CD4-positive, alpha-beta memory T cell (primary cell): ENCODE measurements around the gene TWF2. TPM values are rescaled to one million over a fixed set of nuclear protein-coding genes. Genes with fewer than 3 reads are reported as not detected.

Experiments
- CTCF ChIA-PET: fragments of 350-600 bp; sonication (Branson Sonifier 250); formaldehyde crosslinking; loops from one replicate; lab custom pipeline; 2021; ENCODE audit warnings: inconsistent platforms; ENCODE audit not compliant: partially characterized antibody; lab: Charles Lee
- POLR2A ChIA-PET: fragments of 350-600 bp; sonication (Branson Sonifier 250); formaldehyde crosslinking; loops from one replicate; lab custom pipeline; 2021; ENCODE audit not compliant: partially characterized antibody; lab: Charles Lee
- DNase-seq, 5 donors: peaks; one replicate each; pipeline versions ENCODE4 v3.0.0 to v3.0.0-alpha.2; 2020 to 2022; ENCODE audit warnings: mixed read lengths in 1 of 5
- H3K27ac ChIP-seq: one replicate; pipeline ENCODE4 v1.7.0; 2013; ENCODE audit warnings: low read depth, low read length
- H3K27me3 ChIP-seq: 2 replicates; pipeline ENCODE4 v1.7.0; 2013; ENCODE audit warnings: mild to moderate bottlenecking, low read length, moderate library complexity; ENCODE audit not compliant: insufficient read depth
- H3K36me3 ChIP-seq: 2 replicates; pipeline ENCODE4 v1.7.0; 2013; ENCODE audit warnings: mild to moderate bottlenecking, low read length, moderate library complexity; ENCODE audit not compliant: insufficient read depth
- H3K4me1 ChIP-seq: 2 replicates; pipeline ENCODE4 v1.7.0; 2013; ENCODE audit warnings: mild to moderate bottlenecking, low read length, moderate library complexity; ENCODE audit not compliant: insufficient read depth
- H3K4me3 ChIP-seq, 2 donors: one replicate each; pipeline ENCODE4 v1.7.0; 2013; ENCODE audit warnings: low read length in 2 of 2, mild to moderate bottlenecking in 1 of 2
- H3K9me3 ChIP-seq, 2 donors: one replicate each; pipeline ENCODE4 v1.7.0; 2013; ENCODE audit warnings: low read length in 2 of 2, control low read depth in 1 of 2; ENCODE audit not compliant: control insufficient read depth in 1 of 2
- H3K27ac Mint-ChIP-seq, 7 donors: one replicate each; pipeline ENCODE4 v1.8.0; 2020 to 2021; ENCODE audit warnings: mixed read lengths in 7 of 7, mild to moderate bottlenecking in 6 of 7, inconsistent platforms in 3 of 7, moderate library complexity in 3 of 7
- H3K27me3 Mint-ChIP-seq, 2 donors: one replicate each; pipeline ENCODE4 v1.8.0; 2020 to 2021; ENCODE audit warnings: mixed read lengths in 2 of 2
- H3K36me3 Mint-ChIP-seq, 2 donors: one replicate each; pipeline ENCODE4 v1.8.0; 2020 to 2021; ENCODE audit warnings: mixed read lengths in 2 of 2, inconsistent platforms in 1 of 2, mild to moderate bottlenecking in 1 of 2
- H3K4me1 Mint-ChIP-seq, 4 donors: one replicate each; pipeline ENCODE4 v1.8.0; 2020 to 2021; ENCODE audit warnings: mixed read lengths in 4 of 4, mild to moderate bottlenecking in 1 of 4
- H3K4me3 Mint-ChIP-seq, 8 donors: one replicate each; pipeline ENCODE4 v1.8.0; 2020 to 2021; ENCODE audit warnings: mixed read lengths in 8 of 8, mild to moderate bottlenecking in 7 of 8, moderate library complexity in 6 of 8, inconsistent platforms in 3 of 8
- H3K9me3 Mint-ChIP-seq, 8 donors: one replicate each; pipeline ENCODE4 v1.8.0; 2020 to 2021; ENCODE audit warnings: mixed read lengths in 8 of 8, mild to moderate bottlenecking in 5 of 8, inconsistent platforms in 3 of 8, moderate library complexity in 1 of 8
- intact Hi-C: fragments of 100-400 bp; cut with micrococcal nuclease; formaldehyde crosslinking; loops from one replicate; pipeline ENCODE4 v1.15.1; 2023
- polyA plus RNA-seq, 2 donors: library from polyadenylated mRNA; unstranded; fragments of 300-500 nt; fragmentation: Illumina TruSeq; gene quantifications; one replicate each; pipeline ENCODE4 v1.2.3, GENCODE V29; 2021
- total RNA-seq, 2 experiments: library from RNA; stranded (reverse); gene quantifications; one replicate each; pipeline ENCODE4 v1.2.3, GENCODE V29; 2021

The TWF2 gene
- total and polyA plus RNA-seq, 4 experiments from 2014 or later: 69.3 to 124 (median 98.9) TPM

GRCh38 chr3:52221141-52221562 is 17.8 kb downstream of the TWF2 start:
- Histone ChIP-seq H3K27me3 (no peaks in the 10 kb centered on the region), H3K36me3 (no peaks in the 10 kb centered on the region), H3K4me3 (peak overlapping the region in 1 of 2 donors; percentile 59), H3K27ac (peak overlapping the region; percentile 44), H3K9me3 (no peaks in the 10 kb centered on the region), H3K4me1 (peaks cover 98% of the 10 kb centered on the region)
- ChIA-PET CTCF (interaction anchor here (0.6 to 12.2 kb wide), 28 partner anchors 9 to 226 kb away, joined by 3 to 247 read pairs (median 8); partner anchors contain the start of genes GLYCTK, POC1A, PPM1M and TWF2), POLR2A (interaction anchor here (0.6 to 13.6 kb wide), 19 partner anchors 10 to 165 kb away, joined by 3 to 156 read pairs (median 5); partner anchors contain the start of genes ALAS1, DUSP7, GLYCTK and POC1A)
- no peak for DNase-seq
- H3K27ac Mint-ChIP-seq: peak overlapping the region in 4 of 7 donors; percentile 57 to 89 (median 84)
- intact Hi-C loops: loop anchor here (5.0 kb wide), 1 partner anchor 226 kb away; the partner anchor contains the start of gene SEMA3G
- peak overlapping the region in 5 of 8 donors; percentile 82 to 85 (median 83) for H3K4me3 Mint-ChIP-seq
- H3K27me3 Mint-ChIP-seq: no peaks in the 10 kb centered on the region
- peaks cover 0 to 10% of the 10 kb centered on the region in 2 donors for H3K36me3 Mint-ChIP-seq
- H3K9me3 Mint-ChIP-seq: no peaks in the 10 kb centered on the region
- peaks cover 53 to 99% (median 84%) of the 10 kb centered on the region in 4 donors for H3K4me1 Mint-ChIP-seq

GRCh38 chr3:52220380-52221026 is 18.5 kb downstream of the TWF2 start:
- H3K4me3 Mint-ChIP-seq: peak overlapping the region in 7 of 8 donors; percentile 52 to 85 (median 67)

GRCh38 chr3:52218937-52219650 is 19.9 kb downstream of the TWF2 start:
- H3K9me3 ChIP-seq: no peaks in the 10 kb centered on the region
- ChIA-PET CTCF (interaction anchor here (1.0 to 12.2 kb wide), 17 partner anchors 11 to 217 kb away, joined by 3 to 247 read pairs (median 14); partner anchors contain the start of genes ALAS1, TWF2 and WDR82), POLR2A (interaction anchor here (0.5 to 13.6 kb wide), 12 partner anchors 13 to 223 kb away, joined by 3 to 156 read pairs (median 6); partner anchors contain the start of genes GLYCTK, POC1A, PPM1M and RPL29)

More at GRCh38 chr3:52220380-52221026, 18.5 kb downstream of the TWF2 start:
- no peaks in the 10 kb centered on the region for H3K9me3 ChIP-seq
- H3K27me3 ChIP-seq: no peaks in the 10 kb centered on the region
- H3K9me3 Mint-ChIP-seq: no peaks in the 10 kb centered on the region
- peak overlapping the region; percentile 44 for H3K27ac ChIP-seq
- DNase-seq: peak; percentile 81 to 86 (median 83)
- peak overlapping the region; percentile 61 to 93 (median 84) for H3K27ac Mint-ChIP-seq
- ChIA-PET CTCF (interaction anchor here (0.6 to 12.2 kb wide), 33 partner anchors 8 to 1631 kb away, joined by 3 to 247 read pairs (median 6); partner anchors contain the start of genes ALAS1, GLYCTK, PARP3 and POC1A), POLR2A (interaction anchor here (0.6 to 13.6 kb wide), 19 partner anchors 9 to 164 kb away, joined by 3 to 156 read pairs (median 5); partner anchors contain the start of genes ALAS1, DUSP7, GLYCTK and POC1A)
- peaks cover 3 to 13% of the 10 kb centered on the region in 2 donors for H3K36me3 Mint-ChIP-seq
- H3K4me1 ChIP-seq: peaks cover 98% of the 10 kb centered on the region
- intact Hi-C loops: loop anchor here (1.0 to 5.0 kb wide), 2 partner anchors 119 to 227 kb away; partner anchors contain the start of gene SEMA3G
- no peaks in the 10 kb centered on the region for H3K27me3 Mint-ChIP-seq
- H3K36me3 ChIP-seq: no peaks in the 10 kb centered on the region
- peaks cover 50 to 99% (median 80%) of the 10 kb centered on the region in 4 donors for H3K4me1 Mint-ChIP-seq
- no peak overlapping the region for H3K4me3 ChIP-seq

GRCh38 chr3:52218454-52218853 is 20.5 kb downstream of the TWF2 start:
- intact Hi-C loops: loop anchor here (1.0 kb wide), 1 partner anchor 217 kb away; no protein-coding TSS in a partner anchor
- peak overlapping the region; percentile 84 to 97 (median 90) for H3K27ac Mint-ChIP-seq
- H3K4me1 Mint-ChIP-seq: peaks cover 52 to 95% (median 73%) of the 10 kb centered on the region in 4 donors
- peaks cover 17% of the 10 kb centered on the region for H3K36me3 ChIP-seq
- H3K4me3 Mint-ChIP-seq: peak overlapping the region; percentile 52 to 91 (median 72)
- no peaks in the 10 kb centered on the region for H3K9me3 Mint-ChIP-seq
- CTCF ChIA-PET: interaction anchor here (1.1 to 12.2 kb wide), 9 partner anchors 10 to 215 kb away, joined by 3 to 247 read pairs (median 21); partner anchors contain the start of genes TWF2 and WDR82
- H3K27me3 ChIP-seq: no peaks in the 10 kb centered on the region
- peak overlapping the region; percentile 60 for H3K27ac ChIP-seq
- H3K4me3 ChIP-seq: no peak overlapping the region
- H3K9me3 ChIP-seq: no peaks in the 10 kb centered on the region
- peaks cover 91% of the 10 kb centered on the region for H3K4me1 ChIP-seq
- H3K36me3 Mint-ChIP-seq: peaks cover 17 to 30% of the 10 kb centered on the region in 2 donors
- POLR2A ChIA-PET: interaction anchor here (0.6 to 13.6 kb wide), 12 partner anchors 8 to 222 kb away, joined by 3 to 156 read pairs (median 8); partner anchors contain the start of genes ALAS1, GLYCTK, PPM1M and RPL29
- no peaks in the 10 kb centered on the region for H3K27me3 Mint-ChIP-seq
- peak in 1 of 5 donors; percentile 54 for DNase-seq

More at GRCh38 chr3:52218937-52219650, 19.9 kb downstream of the TWF2 start:
- H3K4me3 ChIP-seq: no peak overlapping the region
- Mint-ChIP-seq H3K27ac (peak overlapping the region; percentile 68 to 97 (median 89)), H3K9me3 (no peaks in the 10 kb centered on the region), H3K27me3 (no peaks in the 10 kb centered on the region), H3K4me1 (peaks cover 55 to 99% (median 80%) of the 10 kb centered on the region in 4 donors), H3K4me3 (peak overlapping the region in 7 of 8 donors; percentile 29 to 86 (median 58)), H3K36me3 (peaks cover 14 to 24% of the 10 kb centered on the region in 2 donors)
- peaks cover 97% of the 10 kb centered on the region for H3K4me1 ChIP-seq
- H3K27ac ChIP-seq: peak overlapping the region; percentile 32
- peaks cover 13% of the 10 kb centered on the region for H3K36me3 ChIP-seq
- no peak for DNase-seq
- H3K27me3 ChIP-seq: no peaks in the 10 kb centered on the region
- intact Hi-C loops: loop anchor here (1.0 kb wide), 1 partner anchor 218 kb away; no protein-coding TSS in a partner anchor

GRCh38 chr3:52218026-52218425 is 20.9 kb downstream of the TWF2 start:
- H3K4me1 Mint-ChIP-seq: peaks cover 50 to 91% (median 69%) of the 10 kb centered on the region in 4 donors
- POLR2A ChIA-PET: interaction anchor here (0.6 to 13.6 kb wide), 11 partner anchors 9 to 70 kb away, joined by 3 to 156 read pairs (median 10); partner anchors contain the start of genes ALAS1, GLYCTK, PPM1M and TLR9
- intact Hi-C loops: loop anchor here (1.0 kb wide), 1 partner anchor 217 kb away; no protein-coding TSS in a partner anchor
- H3K9me3 Mint-ChIP-seq: no peaks in the 10 kb centered on the region
- H3K36me3 Mint-ChIP-seq: peaks cover 22 to 32% of the 10 kb centered on the region in 2 donors
- no peak for DNase-seq
- Histone ChIP-seq H3K4me1 (peaks cover 86% of the 10 kb centered on the region), H3K4me3 (no peak overlapping the region), H3K9me3 (no peaks in the 10 kb centered on the region), H3K27ac (peak overlapping the region; percentile 60), H3K36me3 (peaks cover 22% of the 10 kb centered on the region), H3K27me3 (no peaks in the 10 kb centered on the region)
- peak overlapping the region; percentile 84 to 97 (median 95) for H3K27ac Mint-ChIP-seq
- H3K27me3 Mint-ChIP-seq: no peaks in the 10 kb centered on the region
- CTCF ChIA-PET: interaction anchor here (0.9 to 12.2 kb wide), 11 partner anchors 13 to 215 kb away, joined by 3 to 247 read pairs (median 8); partner anchors contain the start of genes TWF2 and WDR82
- H3K4me3 Mint-ChIP-seq: peak overlapping the region; percentile 40 to 91 (median 80)

- Mint-ChIP-seq H3K36me3 (peaks cover 25 to 38% of the 10 kb centered on the region in 2 donors), H3K27me3 (no peaks in the 10 kb centered on the region), H3K4me3 (peak overlapping the region; percentile 61 to 91 (median 80)), H3K9me3 (no peaks in the 10 kb centered on the region), H3K4me1 (peaks cover 48 to 85% (median 63%) of the 10 kb centered on the region in 4 donors), H3K27ac (peak overlapping the region; percentile 84 to 97 (median 95))
- peaks cover 28% of the 10 kb centered on the region for H3K36me3 ChIP-seq
- intact Hi-C loops: loop anchor here (2.0 kb wide), 1 partner anchor 19 kb away; the partner anchor contains the start of gene ALAS1
- DNase-seq: no peak
- peak overlapping the region in 1 of 2 donors; percentile 10 for H3K4me3 ChIP-seq
- H3K9me3 ChIP-seq: no peaks in the 10 kb centered on the region
- ChIA-PET CTCF (interaction anchor here (0.8 to 12.2 kb wide), 12 partner anchors 8 to 214 kb away, joined by 3 to 247 read pairs (median 4); partner anchors contain the start of genes TLR9, TWF2 and WDR82), POLR2A (interaction anchor here (0.9 to 13.6 kb wide), 19 partner anchors 9 to 235 kb away, joined by 3 to 156 read pairs (median 4); partner anchors contain the start of genes ACY1, ALAS1, DUSP7 and GLYCTK)
- no peaks in the 10 kb centered on the region for H3K27me3 ChIP-seq
- peak overlapping the region; percentile 60 for H3K27ac ChIP-seq
- H3K4me1 ChIP-seq: peaks cover 80% of the 10 kb centered on the region
Observed at GRCh38 chr3:52217409-52217805, 21.6 kb downstream of the TWF2 start.
